ENCODE results near the gene TCFL5.

The TCFL5 gene

DNA sequence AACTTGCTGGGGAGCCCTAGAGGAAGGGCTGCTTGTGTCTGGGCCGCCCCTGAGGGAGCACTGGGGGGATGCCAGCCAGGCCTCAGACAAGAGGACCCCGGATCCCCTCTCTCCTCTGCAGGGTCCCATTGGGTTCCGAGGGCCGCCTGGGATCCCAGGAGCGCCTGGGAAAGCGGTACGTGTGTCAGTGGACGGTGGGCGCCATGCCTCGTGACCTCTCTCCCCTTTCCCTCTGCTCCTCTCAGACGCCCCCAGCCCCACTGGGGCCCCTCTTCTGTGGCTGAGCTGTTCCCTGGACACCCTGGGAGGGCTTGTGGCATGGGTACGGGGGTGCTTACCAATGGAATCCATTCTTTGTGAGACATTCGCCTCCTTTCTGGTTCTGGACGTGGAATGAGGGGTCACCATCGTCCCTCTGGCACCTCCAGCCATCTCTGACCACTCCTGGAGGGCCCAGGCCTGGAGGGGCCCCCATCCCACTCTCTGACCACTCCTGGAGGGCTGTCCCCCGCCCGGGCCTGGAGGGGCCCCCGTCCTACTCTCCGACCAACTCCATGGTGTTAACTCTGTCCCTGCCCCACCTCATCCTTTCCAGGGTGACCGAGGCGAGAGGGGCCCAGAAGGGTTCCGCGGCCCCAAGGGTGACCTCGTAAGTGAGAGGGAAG lies 34.8 kb downstream of the TCFL5 start:
- H3K4me2 ChIP-seq (ENCODE audit: low read depth, low read length, poor library complexity, severe bottlenecking): no peak overlapping the region
- no peaks in the 10 kb centered on the region for H3K36me3 ChIP-seq (ENCODE audit: low read length)
- no peaks in the 10 kb centered on the region for H3K79me2 ChIP-seq (ENCODE audit: insufficient read depth, low read length)
- no peak overlapping the region for H3K27ac ChIP-seq (ENCODE audit: low read depth, low read length)
- H4K20me1 ChIP-seq (ENCODE audit: low read depth, low read length): no peaks in the 10 kb centered on the region
- H3F3A ChIP-seq (ENCODE audit: insufficient read depth): no peaks in the 10 kb centered on the region
- no peak for TF ChIP-seq EZH2phosphoT487 (conservative IDR thresholded peaks at IDR 0.05; ENCODE audit: low read length)
- TF ChIP-seq, protein P1, sequence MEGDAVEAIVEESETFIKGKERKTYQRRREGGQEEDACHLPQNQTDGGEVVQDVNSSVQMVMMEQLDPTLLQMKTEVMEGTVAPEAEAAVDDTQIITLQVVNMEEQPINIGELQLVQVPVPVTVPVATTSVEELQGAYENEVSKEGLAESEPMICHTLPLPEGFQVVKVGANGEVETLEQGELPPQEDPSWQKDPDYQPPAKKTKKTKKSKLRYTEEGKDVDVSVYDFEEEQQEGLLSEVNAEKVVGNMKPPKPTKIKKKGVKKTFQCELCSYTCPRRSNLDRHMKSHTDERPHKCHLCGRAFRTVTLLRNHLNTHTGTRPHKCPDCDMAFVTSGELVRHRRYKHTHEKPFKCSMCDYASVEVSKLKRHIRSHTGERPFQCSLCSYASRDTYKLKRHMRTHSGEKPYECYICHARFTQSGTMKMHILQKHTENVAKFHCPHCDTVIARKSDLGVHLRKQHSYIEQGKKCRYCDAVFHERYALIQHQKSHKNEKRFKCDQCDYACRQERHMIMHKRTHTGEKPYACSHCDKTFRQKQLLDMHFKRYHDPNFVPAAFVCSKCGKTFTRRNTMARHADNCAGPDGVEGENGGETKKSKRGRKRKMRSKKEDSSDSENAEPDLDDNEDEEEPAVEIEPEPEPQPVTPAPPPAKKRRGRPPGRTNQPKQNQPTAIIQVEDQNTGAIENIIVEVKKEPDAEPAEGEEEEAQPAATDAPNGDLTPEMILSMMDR (IDR thresholded peaks at IDR 0.05; ENCODE audit: insufficient read depth, low read length, poor library complexity, severe bottlenecking): no peak
- no peaks in the 10 kb centered on the region for H3K9me2 ChIP-seq (replicated peaks; ENCODE audit: insufficient read depth, low read length)
- H3K9ac ChIP-seq (ENCODE audit: low read length): no peak overlapping the region
- H3K4me3 ChIP-seq (ENCODE audit: insufficient read depth, low read length, poor library complexity, severe bottlenecking): no peak overlapping the region
- H2AFZ ChIP-seq (ENCODE audit: low read depth, low read length, severe bottlenecking): no peak overlapping the region
- H3K9me3 ChIP-seq (ENCODE audit: insufficient read depth, low read length): no peaks in the 10 kb centered on the region
- H3K27me3 ChIP-seq (ENCODE audit: low read length): no peaks in the 10 kb centered on the region

- no peaks in the 10 kb centered on the region for H3K27me3 ChIP-seq (ENCODE audit: low read length)
Measured at GRCh38 chr20:62825986-62826645, 35.5 kb downstream of the TCFL5 start.

GRCh38 chr20:62825333-62825985 lies 36.2 kb downstream of the TCFL5 start:
- peak overlapping the region; percentile 24 for H3K4me2 ChIP-seq (ENCODE audit: low read depth, low read length, poor library complexity, severe bottlenecking)

More at GRCh38 chr20:62825986-62826645, 35.5 kb downstream of the TCFL5 start:
- no peaks in the 10 kb centered on the region for H3F3A ChIP-seq (ENCODE audit: insufficient read depth)
- H3K27ac ChIP-seq (ENCODE audit: low read depth, low read length): no peak overlapping the region
- H3K79me2 ChIP-seq (ENCODE audit: insufficient read depth, low read length): no peaks in the 10 kb centered on the region
- H3K9ac ChIP-seq (ENCODE audit: low read length): no peak overlapping the region
- no peaks in the 10 kb centered on the region for H3K36me3 ChIP-seq (ENCODE audit: low read length)
- no peaks in the 10 kb centered on the region for H4K20me1 ChIP-seq (ENCODE audit: low read depth, low read length)
- H3K9me2 ChIP-seq (replicated peaks; ENCODE audit: insufficient read depth, low read length): no peaks in the 10 kb centered on the region
- H3K9me3 ChIP-seq (ENCODE audit: insufficient read depth, low read length): no peaks in the 10 kb centered on the region
- no peak overlapping the region for H3K4me2 ChIP-seq (ENCODE audit: low read depth, low read length, poor library complexity, severe bottlenecking)
- H2AFZ ChIP-seq (ENCODE audit: low read depth, low read length, severe bottlenecking): no peak overlapping the region
- TF ChIP-seq EZH2phosphoT487 (conservative IDR thresholded peaks at IDR 0.05; ENCODE audit: low read length): no peak
- TF ChIP-seq, protein P1 (IDR thresholded peaks at IDR 0.05; ENCODE audit: insufficient read depth, low read length, poor library complexity, severe bottlenecking): no peak
- no peak overlapping the region for H3K4me3 ChIP-seq (ENCODE audit: insufficient read depth, low read length, poor library complexity, severe bottlenecking)

More at GRCh38 chr20:62825333-62825985, 36.2 kb downstream of the TCFL5 start:
- Histone ChIP-seq H3K27me3 (ENCODE audit: low read length) (no peaks in the 10 kb centered on the region), H3K9me2 (replicated peaks; ENCODE audit: insufficient read depth, low read length) (no peaks in the 10 kb centered on the region), H2AFZ (ENCODE audit: low read depth, low read length, severe bottlenecking) (no peak overlapping the region), H3K27ac (ENCODE audit: low read depth, low read length) (no peak overlapping the region), H3K36me3 (ENCODE audit: low read length) (no peaks in the 10 kb centered on the region), H3K4me3 (ENCODE audit: insufficient read depth, low read length, poor library complexity, severe bottlenecking) (no peak overlapping the region), H3F3A (ENCODE audit: insufficient read depth) (no peaks in the 10 kb centered on the region), H3K79me2 (ENCODE audit: insufficient read depth, low read length) (no peaks in the 10 kb centered on the region), H4K20me1 (ENCODE audit: low read depth, low read length) (no peaks in the 10 kb centered on the region), H3K9ac (ENCODE audit: low read length) (no peak overlapping the region), H3K9me3 (ENCODE audit: insufficient read depth, low read length) (no peaks in the 10 kb centered on the region)
- TF ChIP-seq EZH2phosphoT487 (conservative IDR thresholded peaks at IDR 0.05; ENCODE audit: low read length): no peak
- TF ChIP-seq, protein P1 (IDR thresholded peaks at IDR 0.05; ENCODE audit: insufficient read depth, low read length, poor library complexity, severe bottlenecking): no peak

Data from SU-DHL-6 (cell line).